ENCODE measurements around the gene NR6A1.

The NR6A1 gene

GRCh38 chr9:124485201-124485600, 285.9 kb downstream of the NR6A1 start:
- no peak for DNase-seq

GRCh38 chr9:124483481-124483880, 287.6 kb downstream of the NR6A1 start:
- DNase-seq: no peak

- no peak for DNase-seq
Measured at GRCh38 chr9:124482431-124483031, 288.6 kb downstream of the NR6A1 start.

- DNase-seq: no peak
Measured at GRCh38 chr9:124481115-124481514, 290.0 kb downstream of the NR6A1 start.

- DNase-seq: peak; percentile 74
Measured at GRCh38 chr9:124480621-124480981, 290.5 kb downstream of the NR6A1 start.

- DNase-seq: no peak
Measured at GRCh38 chr9:124479947-124480620, 291.0 kb downstream of the NR6A1 start.

DNA sequence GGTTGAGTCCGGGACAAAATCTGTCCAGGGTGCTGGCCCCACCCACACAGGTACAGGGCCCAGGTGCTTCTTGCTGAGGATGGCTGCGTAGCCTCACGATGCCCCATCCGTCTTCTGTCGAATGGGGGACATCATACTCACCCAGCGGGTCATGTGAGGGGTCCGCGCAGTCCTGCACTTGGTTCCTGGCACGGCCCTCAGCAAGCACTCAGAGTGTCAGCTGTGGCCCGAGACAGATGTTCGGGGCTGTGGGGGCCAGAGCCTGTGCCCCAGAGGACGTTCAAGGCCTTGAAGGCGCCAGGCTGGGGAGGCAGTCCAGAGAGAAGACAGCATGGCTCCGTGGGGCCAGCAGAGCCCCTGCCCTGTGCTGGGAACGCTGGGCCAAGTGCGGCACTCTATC, 291.7 kb downstream of the NR6A1 start:
- no peak for DNase-seq

GRCh38 chr9:124478354-124478753, 292.8 kb downstream of the NR6A1 start:
- DNase-seq: no peak

- DNase-seq: no peak
Measured at GRCh38 chr9:124477648-124478285, 293.3 kb downstream of the NR6A1 start.

GRCh38 chr9:124477211-124477647, 293.9 kb downstream of the NR6A1 start:
- DNase-seq: peak; percentile 50

DNA sequence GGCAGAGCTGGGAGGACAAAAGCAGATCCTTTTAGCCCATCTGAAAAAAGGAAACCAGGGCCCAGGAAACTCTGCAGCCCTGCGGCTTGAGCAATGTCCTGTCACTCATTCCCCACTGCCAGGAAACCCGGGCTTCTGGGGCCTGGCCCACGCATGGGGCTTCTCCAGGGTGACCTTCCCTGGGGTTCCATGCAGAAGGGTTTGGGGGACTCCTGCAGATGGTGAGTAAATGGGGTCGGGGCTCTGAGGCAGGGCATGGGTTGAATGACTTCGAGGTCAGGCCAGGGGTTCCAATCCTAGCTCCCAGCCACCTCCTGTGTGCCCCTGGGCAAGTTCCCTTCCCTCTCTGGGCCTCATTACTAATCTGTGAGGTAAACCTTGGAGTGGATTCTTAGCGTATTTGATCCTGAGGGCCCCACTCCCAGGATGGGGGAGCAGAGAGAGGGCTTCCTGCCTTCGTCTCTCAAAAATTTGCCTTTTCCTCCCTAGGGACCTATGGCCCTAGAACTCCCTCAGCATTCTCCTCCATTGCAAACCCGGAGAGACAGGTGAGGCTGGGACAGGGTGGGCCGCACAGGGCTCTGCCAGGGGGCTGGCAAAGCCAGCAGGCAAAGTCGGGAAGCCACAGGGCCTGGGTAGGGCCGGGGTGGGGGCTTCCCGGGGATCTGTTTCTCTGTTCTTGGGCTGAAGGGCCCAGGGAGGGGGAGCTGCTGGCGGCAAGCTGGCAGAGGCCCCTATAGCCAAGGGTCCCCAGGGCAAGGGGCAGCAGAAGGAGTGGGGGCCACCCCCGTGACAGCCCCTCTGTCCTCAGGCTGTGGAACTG, 295.0 kb downstream of the NR6A1 start:
- DNase-seq: no peak

- DNase-seq: no peak
Measured at GRCh38 chr9:124475158-124475867, 295.8 kb downstream of the NR6A1 start.

GRCh38 chr9:124474151-124474550, 297.0 kb downstream of the NR6A1 start:
- DNase-seq: no peak

DNA sequence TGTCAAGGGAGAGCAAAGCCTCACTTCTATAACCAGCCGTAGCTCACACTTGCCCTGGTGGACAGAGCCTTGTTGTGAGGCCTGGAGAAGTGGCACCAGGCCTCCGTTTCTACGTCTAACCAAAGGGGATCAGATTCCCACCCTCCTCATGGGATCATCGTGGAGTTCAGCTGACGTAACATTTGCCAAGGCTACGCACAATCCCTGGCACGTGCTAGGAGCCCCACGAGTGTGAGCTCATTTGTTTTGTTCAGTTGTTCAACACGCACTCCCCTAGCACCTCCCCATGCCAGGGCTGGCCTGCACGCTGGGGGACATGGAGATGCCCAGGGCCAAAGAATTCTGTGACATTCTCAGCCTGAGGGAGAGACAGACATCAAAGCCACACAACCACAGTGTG, 297.8 kb downstream of the NR6A1 start:
- DNase-seq: no peak

- DNase-seq: no peak
Measured at GRCh38 chr9:124472770-124473169, 298.3 kb downstream of the NR6A1 start.

GRCh38 chr9:124471761-124472160, 299.4 kb downstream of the NR6A1 start:
- DNase-seq: no peak

DNA sequence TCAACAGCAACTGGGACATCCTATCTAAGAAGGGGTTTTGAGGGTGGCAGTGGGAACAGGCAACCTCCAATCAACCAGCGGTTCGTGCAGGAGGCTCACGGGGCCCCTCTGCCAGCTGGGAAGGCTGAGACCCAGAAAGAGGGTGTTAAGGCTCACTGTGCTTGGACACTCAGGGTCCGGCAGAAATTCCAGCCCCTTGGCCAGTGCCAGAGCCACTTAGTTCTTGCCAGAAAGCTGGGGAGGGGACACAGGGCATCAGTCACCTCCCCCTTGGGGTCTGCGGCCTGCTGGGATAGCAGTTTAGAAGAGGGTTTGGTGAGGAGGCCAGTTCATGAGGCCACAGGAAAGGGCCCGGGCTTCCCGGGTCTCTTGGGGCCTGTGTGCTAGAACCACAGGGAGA, 300.4 kb downstream of the NR6A1 start:
- DNase-seq: no peak

GRCh38 chr9:124470306-124470705, 300.8 kb downstream of the NR6A1 start:
- DNase-seq: no peak

- no peak for DNase-seq
Measured at GRCh38 chr9:124469011-124469832, 301.9 kb downstream of the NR6A1 start.

DNA sequence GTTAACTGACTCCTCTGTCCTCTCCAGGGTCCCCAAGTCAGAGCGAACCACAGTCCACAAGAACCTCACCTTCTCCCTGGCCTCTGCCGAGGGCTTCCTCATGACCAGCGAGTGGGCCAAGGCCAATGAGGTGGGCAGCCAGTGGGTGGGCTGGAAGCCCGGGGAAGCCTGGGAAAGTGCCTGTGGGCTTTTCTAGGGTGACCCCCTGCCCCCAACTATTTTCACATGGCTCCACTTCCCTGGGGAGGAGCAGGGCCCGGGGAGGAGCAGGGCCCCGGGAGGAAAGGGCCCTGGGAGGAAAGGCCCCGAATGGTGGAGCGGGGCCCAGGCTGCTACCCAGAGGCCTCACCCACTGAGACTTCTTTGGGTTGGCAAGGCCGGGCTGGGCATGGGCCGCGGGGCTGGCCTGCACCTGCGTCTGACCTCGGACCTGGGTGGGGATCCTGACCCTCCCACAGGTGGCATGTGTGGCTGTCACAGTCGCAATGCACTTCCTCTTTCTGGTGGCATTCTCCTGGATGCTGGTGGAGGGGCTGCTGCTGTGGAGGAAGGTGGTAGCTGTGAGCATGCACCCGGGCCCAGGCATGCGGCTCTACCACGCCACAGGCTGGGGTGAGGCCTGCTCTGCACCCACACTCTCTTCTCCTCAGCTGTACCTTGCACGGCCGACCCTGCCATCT, 302.9 kb downstream of the NR6A1 start:
- peak; percentile 77 for DNase-seq

DNA sequence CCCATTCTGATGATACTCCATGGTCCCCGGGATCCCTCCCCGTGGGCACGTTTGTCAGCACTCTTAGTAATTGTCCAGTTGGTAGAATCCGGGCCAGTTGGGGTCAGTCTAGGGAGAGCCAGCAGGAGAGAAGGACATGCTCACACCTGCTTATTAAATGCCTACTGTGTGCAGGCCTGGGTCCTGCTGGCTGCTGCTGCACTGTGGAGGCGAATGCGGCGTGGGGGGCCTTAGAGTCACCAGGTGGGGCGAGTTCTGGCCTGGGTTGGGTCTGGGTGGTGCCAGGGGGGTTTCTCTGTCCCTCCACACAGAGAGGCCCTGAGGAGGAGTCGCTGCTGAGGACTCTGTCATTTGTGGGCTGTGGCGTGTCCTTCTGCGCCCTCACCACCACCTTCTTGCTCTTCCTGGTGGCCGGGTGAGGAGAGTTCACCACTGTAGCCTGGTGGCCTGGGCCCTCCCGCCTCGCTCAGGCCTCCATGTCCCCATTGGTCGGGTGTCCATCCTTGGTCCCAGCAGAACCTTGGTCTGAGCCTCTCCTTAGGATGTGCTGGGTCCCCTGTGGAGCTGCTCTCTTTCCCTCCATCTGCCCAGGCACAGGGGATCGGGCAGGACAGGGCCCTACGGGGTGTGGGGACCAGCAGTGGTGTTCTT, 303.6 kb downstream of the NR6A1 start:
- no peak for DNase-seq

Measured in RPMI8226 (cell line).